Measurements from ENCODE around the gene FKBP5.
"Not testable (repeated sequence)": the region's sequence is repeated elsewhere in the genome, so short reads cannot be mapped to it uniquely, and the experiment has no call there.

The FKBP5 gene

GRCh38 chr6:35687658-35688604, 784 bp downstream of the FKBP5 start:
- peak in 3 of 4 experiments; percentile 24 to 48 (median 27) for DNase-seq

GRCh38 chr6:35686873-35687555, 1.7 kb downstream of the FKBP5 start:
- no peak for DNase-seq

GRCh38 chr6:35686436-35686835, 2.3 kb downstream of the FKBP5 start:
- no peak for DNase-seq

- no peak for DNase-seq
Measured at GRCh38 chr6:35683267-35683666, 5.4 kb downstream of the FKBP5 start.

GRCh38 chr6:35681298-35681697, 7.4 kb downstream of the FKBP5 start:
- DNase-seq, result no peak

- DNase-seq, result no peak
Measured at GRCh38 chr6:35679399-35679798, 9.3 kb downstream of the FKBP5 start.

- DNase-seq, result no peak
Measured at GRCh38 chr6:35678814-35679213, 9.9 kb downstream of the FKBP5 start.

GRCh38 chr6:35678021-35678654, 10.6 kb downstream of the FKBP5 start:
- no peak for DNase-seq

GRCh38 chr6:35677456-35677855, 11.3 kb downstream of the FKBP5 start:
- DNase-seq, result no peak

- DNase-seq, result no peak
Measured at GRCh38 chr6:35675871-35676459, 12.8 kb downstream of the FKBP5 start.

GRCh38 chr6:35674594-35674993, 14.1 kb downstream of the FKBP5 start:
- no peak for DNase-seq

- no peak for DNase-seq
Measured at GRCh38 chr6:35673755-35674154, 15.0 kb downstream of the FKBP5 start.

GRCh38 chr6:35673284-35673666, 15.4 kb downstream of the FKBP5 start:
- not testable (repeated sequence) for DNase-seq

GRCh38 chr6:35670453-35670852, 18.3 kb downstream of the FKBP5 start:
- DNase-seq, result not testable (repeated sequence)

- DNase-seq, result no peak
Measured at GRCh38 chr6:35669451-35670045, 19.2 kb downstream of the FKBP5 start.

- DNase-seq, result no peak
Measured at GRCh38 chr6:35668744-35669450, 19.8 kb downstream of the FKBP5 start.

- DNase-seq, result no peak
Measured at GRCh38 chr6:35668096-35668495, 20.6 kb downstream of the FKBP5 start.

- no peak for DNase-seq
Measured at GRCh38 chr6:35665573-35665972, 23.1 kb downstream of the FKBP5 start.

GRCh38 chr6:35664945-35665344, 23.8 kb downstream of the FKBP5 start:
- no peak for DNase-seq

- DNase-seq, result no peak
Measured at GRCh38 chr6:35663447-35664235, 25.1 kb downstream of the FKBP5 start.

GRCh38 chr6:35662999-35663398, 25.7 kb downstream of the FKBP5 start:
- DNase-seq, result no peak
